ENCODE data around the gene INPP5A. TPM values are rescaled to one million over a fixed set of nuclear protein-coding genes. Genes with fewer than 3 reads are reported as not detected.
"Not testable (repeated sequence)": the region's sequence is repeated elsewhere in the genome, so short reads cannot be mapped to it uniquely, and the experiment has no call there.

INPP5A gene
- total RNA-seq, 2 experiments from 2014 or later = 7.4 to 7.5 TPM

DNA sequence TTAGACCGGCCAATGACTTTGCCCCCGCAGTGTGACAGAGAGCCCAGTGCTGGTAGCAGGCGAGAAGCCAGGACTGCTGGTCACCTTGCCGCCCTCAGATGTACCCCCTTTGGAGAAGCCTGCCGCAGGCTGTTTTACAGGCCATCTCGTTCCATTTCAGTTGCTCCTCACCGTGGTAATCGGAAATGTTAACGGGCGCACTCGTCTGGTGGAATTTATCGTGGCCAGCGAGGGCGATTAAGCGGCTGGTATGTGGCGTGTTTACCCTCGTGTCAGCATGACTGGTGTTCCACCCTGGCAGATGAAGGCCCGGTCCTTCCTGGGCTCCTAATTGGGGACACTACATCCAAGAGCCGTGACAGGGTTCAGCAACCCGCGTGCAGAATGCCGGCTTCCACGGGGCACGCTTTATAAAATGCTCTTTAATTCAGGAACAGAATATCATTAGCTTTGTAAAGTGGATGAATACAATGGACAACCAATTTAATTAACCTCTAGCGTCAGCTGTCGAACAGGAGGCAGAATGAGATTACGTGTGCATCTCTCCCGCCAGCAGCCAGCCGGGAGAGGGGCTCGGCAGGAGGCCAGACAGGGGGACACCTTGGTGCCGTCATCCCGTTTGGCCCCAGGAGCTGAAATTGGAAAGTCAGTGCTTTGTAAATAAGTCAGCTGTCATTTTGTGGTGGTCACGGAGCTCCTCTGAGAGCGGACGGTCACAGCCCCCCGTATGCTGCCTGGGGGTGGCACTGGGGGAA lies 140.1 kb downstream of the INPP5A start:
- no peak for DNase-seq
- intact Hi-C loops (cut with micrococcal nuclease) = no loop called here
- Mint-ChIP-seq H3K4me3 (no peak overlapping the region), H3K4me1 (ENCODE audit: low read depth) (no peaks in the 10 kb centered on the region), H3K36me3 (no peaks in the 10 kb centered on the region), H3K27ac (no peak overlapping the region), H3K27me3 (no peaks in the 10 kb centered on the region), H3K9me3 (no peaks in the 10 kb centered on the region)
- ChIA-PET CTCF (interaction anchor here (2.1 kb wide), 1 partner anchor 22 kb away, joined by 6 read pairs; no protein-coding TSS in a partner anchor), POLR2A (no interaction called here)

- Mint-ChIP-seq H3K36me3 (no peaks in the 10 kb centered on the region), H3K9me3 (no peaks in the 10 kb centered on the region), H3K4me3 (no peak overlapping the region), H3K27me3 (no peaks in the 10 kb centered on the region), H3K4me1 (ENCODE audit: low read depth) (no peaks in the 10 kb centered on the region), H3K27ac (no peak overlapping the region)
- no peak for DNase-seq
- ChIA-PET POLR2A (no interaction called here), CTCF (interaction anchor here (2.1 kb wide), 1 partner anchor 23 kb away, joined by 6 read pairs; no protein-coding TSS in a partner anchor)
- intact Hi-C loops (cut with micrococcal nuclease) = no loop called here
Measured at GRCh38 chr10:132678436-132679216, 141.0 kb downstream of the INPP5A start.

GRCh38 chr10:132679217-132679595 lies 141.6 kb downstream of the INPP5A start:
- Mint-ChIP-seq H3K36me3 (no peaks in the 10 kb centered on the region), H3K4me3 (no peak overlapping the region), H3K4me1 (ENCODE audit: low read depth) (peaks cover 3% of the 10 kb centered on the region), H3K27me3 (no peaks in the 10 kb centered on the region), H3K27ac (no peak overlapping the region), H3K9me3 (no peaks in the 10 kb centered on the region)
- intact Hi-C loops (cut with micrococcal nuclease) = no loop called here
- POLR2A ChIA-PET = no interaction called here
- no peak for DNase-seq
- CTCF ChIA-PET = interaction anchor here (2.1 kb wide), 1 partner anchor 23 kb away, joined by 6 read pairs; no protein-coding TSS in a partner anchor

DNA sequence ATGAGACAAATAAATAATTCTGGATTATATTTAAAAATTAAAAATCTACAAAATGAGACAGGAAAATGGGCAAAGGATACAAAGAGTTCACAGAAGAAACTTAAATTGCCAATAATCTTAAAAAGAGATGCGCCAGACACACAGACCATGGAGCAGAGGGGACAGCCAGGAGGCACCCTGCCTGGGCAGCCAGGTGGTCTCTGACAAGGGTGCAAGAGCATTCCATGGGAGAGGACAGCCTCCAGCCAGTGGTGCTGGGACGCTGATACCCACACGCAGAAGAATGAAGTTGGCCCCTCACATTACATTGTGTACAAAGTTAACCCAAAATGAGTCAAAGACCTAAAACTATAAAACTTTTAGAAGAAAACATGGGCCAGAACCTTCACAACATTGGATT lies 142.1 kb downstream of the INPP5A start:
- H3K27me3 Mint-ChIP-seq = no peaks in the 10 kb centered on the region
- intact Hi-C loops (cut with micrococcal nuclease) = no loop called here
- no peak overlapping the region for H3K27ac Mint-ChIP-seq
- H3K4me1 Mint-ChIP-seq (ENCODE audit: low read depth) = peaks cover 8% of the 10 kb centered on the region
- H3K36me3 Mint-ChIP-seq = no peaks in the 10 kb centered on the region
- ChIA-PET POLR2A (no interaction called here), CTCF (interaction anchor here (2.1 kb wide), 1 partner anchor 24 kb away, joined by 6 read pairs; no protein-coding TSS in a partner anchor)
- H3K4me3 Mint-ChIP-seq = no peak overlapping the region
- H3K9me3 Mint-ChIP-seq = no peaks in the 10 kb centered on the region
- no peak for DNase-seq

- H3K4me3 Mint-ChIP-seq; CTCF ChIA-PET; DNase-seq; POLR2A ChIA-PET; H3K36me3 Mint-ChIP-seq; intact Hi-C loops (cut with micrococcal nuclease); H3K27me3 Mint-ChIP-seq; H3K27ac Mint-ChIP-seq; H3K9me3 Mint-ChIP-seq: not testable (repeated sequence)
- H3K4me1 Mint-ChIP-seq (ENCODE audit: low read depth) = peaks cover 15% of the 10 kb centered on the region
Measured at GRCh38 chr10:132680741-132681140, 143.2 kb downstream of the INPP5A start.

GRCh38 chr10:132681858-132682755 lies 144.5 kb downstream of the INPP5A start:
- CTCF ChIA-PET = no interaction called here
- Mint-ChIP-seq H3K27me3 (no peaks in the 10 kb centered on the region), H3K4me1 (ENCODE audit: low read depth) (peaks cover 15% of the 10 kb centered on the region), H3K36me3 (no peaks in the 10 kb centered on the region), H3K9me3 (no peaks in the 10 kb centered on the region), H3K27ac (no peak overlapping the region), H3K4me3 (no peak overlapping the region)
- POLR2A ChIA-PET = no interaction called here
- intact Hi-C loops (cut with micrococcal nuclease) = no loop called here
- no peak for DNase-seq

- Mint-ChIP-seq H3K36me3 (no peaks in the 10 kb centered on the region), H3K4me1 (ENCODE audit: low read depth) (peaks cover 15% of the 10 kb centered on the region), H3K9me3 (no peaks in the 10 kb centered on the region), H3K27ac (peak overlapping the region; percentile 49), H3K4me3 (no peak overlapping the region), H3K27me3 (no peaks in the 10 kb centered on the region)
- ChIA-PET POLR2A (no interaction called here), CTCF (interaction anchor here (1.4 kb wide), 1 partner anchor 30 kb away, joined by 4 read pairs; no protein-coding TSS in a partner anchor)
- intact Hi-C loops (cut with micrococcal nuclease) = loop anchor here (1.0 to 2.0 kb wide), 2 partner anchors 18 to 148 kb away; no protein-coding TSS in a partner anchor
- peak; percentile 69 for DNase-seq
Measured at GRCh38 chr10:132684164-132684891, 146.7 kb downstream of the INPP5A start.

- Mint-ChIP-seq H3K4me3 (no peak overlapping the region), H3K4me1 (ENCODE audit: low read depth) (peaks cover 15% of the 10 kb centered on the region), H3K27ac (no peak overlapping the region), H3K36me3 (no peaks in the 10 kb centered on the region), H3K27me3 (no peaks in the 10 kb centered on the region), H3K9me3 (no peaks in the 10 kb centered on the region)
- intact Hi-C loops (cut with micrococcal nuclease) = loop anchor here (2.0 kb wide), 1 partner anchor 18 kb away; no protein-coding TSS in a partner anchor
- CTCF ChIA-PET = interaction anchor here (1.4 kb wide), 1 partner anchor 31 kb away, joined by 4 read pairs; no protein-coding TSS in a partner anchor
- POLR2A ChIA-PET = no interaction called here
- DNase-seq = peak; percentile 35
Measured at GRCh38 chr10:132685101-132685891, 147.7 kb downstream of the INPP5A start.

- Mint-ChIP-seq H3K27ac (no peak overlapping the region), H3K4me1 (ENCODE audit: low read depth) (peaks cover 15% of the 10 kb centered on the region), H3K36me3 (peaks cover 6% of the 10 kb centered on the region), H3K4me3 (no peak overlapping the region), H3K27me3 (no peaks in the 10 kb centered on the region), H3K9me3 (no peaks in the 10 kb centered on the region)
- POLR2A ChIA-PET = no interaction called here
- DNase-seq = no peak
- CTCF ChIA-PET = no interaction called here
- intact Hi-C loops (cut with micrococcal nuclease) = loop anchor here (2.0 kb wide), 1 partner anchor 19 kb away; no protein-coding TSS in a partner anchor
Measured at GRCh38 chr10:132685921-132686680, 148.5 kb downstream of the INPP5A start.

DNA sequence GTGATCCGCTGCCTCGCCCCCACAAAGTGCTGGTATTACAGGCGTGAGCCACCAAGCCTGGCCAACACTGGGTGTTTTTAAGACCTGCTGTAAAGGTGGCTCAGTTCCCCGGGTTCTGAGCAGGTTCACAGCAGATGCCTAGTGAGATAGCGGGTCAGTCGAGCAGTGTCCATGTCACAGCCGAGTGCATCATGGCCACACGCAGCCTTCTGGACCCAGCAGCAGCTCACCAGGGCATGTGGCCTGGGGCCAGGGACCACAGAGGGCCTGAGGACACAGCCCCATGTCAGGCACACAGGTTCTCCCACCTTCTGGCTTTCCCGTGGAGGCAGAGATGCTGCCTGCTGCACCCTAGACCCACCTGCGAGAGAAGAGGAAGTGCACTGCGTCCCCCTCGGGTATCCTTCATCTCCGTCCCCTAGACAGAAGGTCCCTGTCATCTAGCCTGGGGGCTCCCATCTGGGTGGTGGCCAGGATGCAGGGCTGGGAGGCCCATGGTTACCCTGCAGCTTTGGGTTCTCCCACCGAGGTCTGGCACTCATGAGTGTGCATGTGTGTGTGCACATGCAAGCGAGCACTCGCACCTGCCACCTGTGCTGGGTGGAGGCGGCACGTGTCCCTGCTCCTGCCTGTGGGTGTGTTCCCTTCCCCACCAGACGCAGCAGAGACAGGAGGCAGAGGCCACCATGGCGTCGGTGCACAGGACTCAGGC lies 149.8 kb downstream of the INPP5A start:
- CTCF ChIA-PET = no interaction called here
- H3K4me1 Mint-ChIP-seq (ENCODE audit: low read depth) = peaks cover 15% of the 10 kb centered on the region
- no peak for DNase-seq
- intact Hi-C loops (cut with micrococcal nuclease) = no loop called here
- H3K9me3 Mint-ChIP-seq = peaks cover 4% of the 10 kb centered on the region
- H3K27me3 Mint-ChIP-seq = no peaks in the 10 kb centered on the region
- peaks cover 14% of the 10 kb centered on the region for H3K36me3 Mint-ChIP-seq
- POLR2A ChIA-PET = no interaction called here
- no peak overlapping the region for H3K4me3 Mint-ChIP-seq
- no peak overlapping the region for H3K27ac Mint-ChIP-seq
